Esophagus squamous epithelium (tissue), 4 donors: ENCODE data around the gene EPHX1.
"Not testable (repeated sequence)": the region's sequence is repeated elsewhere in the genome, so short reads cannot be mapped to it uniquely, and the experiment has no call there.

Experiments
- POLR2A ChIP-seq, 4 donors: fragments of 450-650 bp; IDR thresholded peaks; one replicate each; pipeline ENCODE4 v1.6.1; 2017; ENCODE audit warnings: antibody characterized with exemption in 4 of 4, mild to moderate bottlenecking in 4 of 4, moderate library complexity in 3 of 4
- TF ChIP-seq, protein P1 (sequence below), 6 experiments: fragments of 450-650 bp in 4 of 6; fragments of 200-600 bp in 2 of 6; sonication (generic) in 2 of 6; IDR thresholded peaks; one replicate each; pipeline ENCODE4 v1.5.1; 2016 to 2019; ENCODE audit warnings: antibody characterized with exemption in 6 of 6, mild to moderate bottlenecking in 4 of 6, moderate library complexity in 4 of 6

DNA sequence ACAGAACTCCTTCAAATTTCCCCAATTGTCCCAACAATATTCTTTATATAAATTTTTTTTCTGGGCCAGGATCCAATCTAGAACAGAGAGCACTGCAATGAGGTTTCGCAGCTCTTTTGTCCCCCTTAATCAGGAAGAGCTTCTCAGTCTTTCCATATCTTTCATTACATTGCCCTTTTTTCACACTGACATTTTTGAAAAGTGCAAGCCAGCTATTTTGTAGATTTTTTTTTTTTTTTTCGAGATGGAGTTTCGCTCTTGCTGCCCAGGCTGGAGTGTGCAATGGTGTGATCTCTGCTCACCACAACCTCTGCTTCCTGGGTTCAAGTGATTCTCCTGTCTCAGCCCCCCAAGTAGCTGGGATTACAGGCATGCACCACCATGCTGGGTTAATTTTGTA lies 3.2 kb upstream of the EPHX1 start:
- TF ChIP-seq, protein P1, sequence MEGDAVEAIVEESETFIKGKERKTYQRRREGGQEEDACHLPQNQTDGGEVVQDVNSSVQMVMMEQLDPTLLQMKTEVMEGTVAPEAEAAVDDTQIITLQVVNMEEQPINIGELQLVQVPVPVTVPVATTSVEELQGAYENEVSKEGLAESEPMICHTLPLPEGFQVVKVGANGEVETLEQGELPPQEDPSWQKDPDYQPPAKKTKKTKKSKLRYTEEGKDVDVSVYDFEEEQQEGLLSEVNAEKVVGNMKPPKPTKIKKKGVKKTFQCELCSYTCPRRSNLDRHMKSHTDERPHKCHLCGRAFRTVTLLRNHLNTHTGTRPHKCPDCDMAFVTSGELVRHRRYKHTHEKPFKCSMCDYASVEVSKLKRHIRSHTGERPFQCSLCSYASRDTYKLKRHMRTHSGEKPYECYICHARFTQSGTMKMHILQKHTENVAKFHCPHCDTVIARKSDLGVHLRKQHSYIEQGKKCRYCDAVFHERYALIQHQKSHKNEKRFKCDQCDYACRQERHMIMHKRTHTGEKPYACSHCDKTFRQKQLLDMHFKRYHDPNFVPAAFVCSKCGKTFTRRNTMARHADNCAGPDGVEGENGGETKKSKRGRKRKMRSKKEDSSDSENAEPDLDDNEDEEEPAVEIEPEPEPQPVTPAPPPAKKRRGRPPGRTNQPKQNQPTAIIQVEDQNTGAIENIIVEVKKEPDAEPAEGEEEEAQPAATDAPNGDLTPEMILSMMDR (IDR thresholded peaks at IDR 0.05) = not testable (repeated sequence)
- TF ChIP-seq POLR2A (IDR thresholded peaks at IDR 0.05) = not testable (repeated sequence)
